ENCODE data around the gene CAMK1D.

- no peak for TF ChIP-seq CTCF (IDR thresholded peaks at IDR 0.05)
- TF ChIP-seq POLR2A (IDR thresholded peaks at IDR 0.05): no peak
Observed at GRCh38 chr10:12445701-12446334, 96.5 kb downstream of the CAMK1D start.

All from heart left ventricle (tissue), 13 donors.